MM.1S (cell line): ENCODE measurements around the gene SAMD7.

Source experiments
- DNase-seq: peaks from one replicate; pipeline ENCODE4 v3.0.0-alpha.2; 2015
- H2AFZ ChIP-seq: fragments of 300-600 bp; sonication (generic); 2 replicates; pipeline ENCODE4 v1.6.0; 2016; ENCODE audit warnings: antibody characterized with exemption, low read length
- H3F3A ChIP-seq: fragments of 300-600 bp; sonication (generic); 2 replicates; pipeline ENCODE4 v1.6.1; 2016; ENCODE audit warnings: mild to moderate bottlenecking, antibody characterized with exemption, low read length, moderate library complexity, mixed read lengths; ENCODE audit not compliant: insufficient read depth
- H3K27ac ChIP-seq: fragments of 300-600 bp; sonication (generic); 2 replicates; pipeline ENCODE4 v1.5.1; 2016; ENCODE audit warnings: mild to moderate bottlenecking, low read length
- H3K27me3 ChIP-seq: fragments of 300-600 bp; sonication (generic); replicated peaks from 2 replicates; pipeline ENCODE4 v1.6.0; 2016; ENCODE audit warnings: low read length; ENCODE audit not compliant: insufficient read depth
- H3K36me3 ChIP-seq: fragments of 300-600 bp; sonication (generic); replicated peaks from 2 replicates; pipeline ENCODE4 v1.6.1; 2016; ENCODE audit warnings: mild to moderate bottlenecking, low read length, mixed read lengths; ENCODE audit not compliant: insufficient read depth
- H3K4me1 ChIP-seq: fragments of 300-600 bp; sonication (generic); 2 replicates; pipeline ENCODE4 v1.6.1; 2016; ENCODE audit warnings: low read length, mixed read lengths
- H3K4me2 ChIP-seq: fragments of 300-600 bp; sonication (generic); 2 replicates; pipeline ENCODE4 v1.6.0; 2016; ENCODE audit warnings: low read depth, low read length
- H3K4me3 ChIP-seq: fragments of 300-600 bp; sonication (generic); 2 replicates; pipeline ENCODE4 v1.5.1; 2016; ENCODE audit warnings: low read length, mixed read lengths
- H3K79me2 ChIP-seq: fragments of 300-600 bp; sonication (generic); 2 replicates; pipeline ENCODE4 v1.6.1; 2016; ENCODE audit warnings: mixed run types, low read length, mixed read lengths
- H3K9ac ChIP-seq: fragments of 300-600 bp; sonication (generic); 2 replicates; pipeline ENCODE4 v1.6.1; 2016; ENCODE audit warnings: low read length, mixed read lengths
- H3K9me2 ChIP-seq: fragments of 300-600 bp; sonication (generic); replicated peaks from 2 replicates; pipeline ENCODE4 v1.6.1; 2016; ENCODE audit warnings: mild to moderate bottlenecking, low read length, mixed read lengths; ENCODE audit not compliant: insufficient read depth
- H3K9me3 ChIP-seq: fragments of 300-600 bp; sonication (generic); replicated peaks from 2 replicates; pipeline ENCODE4 v1.6.1; 2016; ENCODE audit warnings: mild to moderate bottlenecking, low read length, mixed read lengths; ENCODE audit not compliant: insufficient read depth
- H4K20me1 ChIP-seq: fragments of 300-600 bp; sonication (generic); 2 replicates; pipeline ENCODE4 v1.6.1; 2016; ENCODE audit warnings: mild to moderate bottlenecking, low read length, moderate library complexity, mixed read lengths; ENCODE audit not compliant: insufficient read depth
- EZH2 ChIP-seq: fragments of 300-600 bp; sonication (generic); optimal IDR thresholded peaks from 2 replicates; pipeline ENCODE3; 2017; ENCODE audit warnings: low read depth, mild to moderate bottlenecking, antibody characterized with exemption, low read length, mixed read lengths
- EZH2phosphoT487 ChIP-seq: fragments of 300-600 bp; sonication (generic); IDR thresholded peaks from 2 replicates; pipeline ENCODE4 v1.6.1; 2018; ENCODE audit warnings: antibody characterized with exemption, low read length
- TF ChIP-seq, protein P1 (sequence below): fragments of 300-600 bp; sonication (generic); IDR thresholded peaks from 2 replicates; pipeline ENCODE4 v1.5.1; 2016; ENCODE audit warnings: antibody characterized with exemption, low read length, mixed read lengths

Gene SAMD7

DNA sequence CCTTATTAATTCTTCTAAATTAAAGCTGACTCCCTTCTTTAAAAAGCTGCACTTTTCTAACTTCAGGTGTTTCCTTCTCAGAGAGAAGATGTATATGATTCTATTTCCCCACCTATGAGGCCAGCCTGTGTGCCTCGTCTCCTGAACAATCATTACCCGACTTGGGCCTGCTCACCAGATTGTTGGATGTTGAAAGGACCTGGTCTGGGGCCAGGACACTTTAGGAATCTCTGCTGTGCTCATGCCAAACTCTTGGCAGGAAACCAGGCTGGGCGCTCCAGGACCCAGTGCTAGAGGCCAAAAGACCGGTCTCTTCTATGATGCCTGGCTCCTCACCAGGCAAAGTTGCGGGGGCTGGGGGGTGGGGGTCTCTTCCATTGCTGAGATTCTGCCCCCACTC is 24.7 kb upstream of the SAMD7 start:
- Histone ChIP-seq H3F3A (no peaks in the 10 kb centered on the region), H3K4me2 (no peak overlapping the region), H4K20me1 (no peaks in the 10 kb centered on the region), H3K36me3 (no peaks in the 10 kb centered on the region), H3K4me3 (no peak overlapping the region), H3K9me3 (no peaks in the 10 kb centered on the region), H3K4me1 (no peaks in the 10 kb centered on the region), H3K79me2 (no peaks in the 10 kb centered on the region), H3K27me3 (no peaks in the 10 kb centered on the region), H3K9ac (no peak overlapping the region), H3K9me2 (no peaks in the 10 kb centered on the region), H3K27ac (no peak overlapping the region), H2AFZ (no peak overlapping the region)
- DNase-seq: no peak
- TF ChIP-seq, protein P1, sequence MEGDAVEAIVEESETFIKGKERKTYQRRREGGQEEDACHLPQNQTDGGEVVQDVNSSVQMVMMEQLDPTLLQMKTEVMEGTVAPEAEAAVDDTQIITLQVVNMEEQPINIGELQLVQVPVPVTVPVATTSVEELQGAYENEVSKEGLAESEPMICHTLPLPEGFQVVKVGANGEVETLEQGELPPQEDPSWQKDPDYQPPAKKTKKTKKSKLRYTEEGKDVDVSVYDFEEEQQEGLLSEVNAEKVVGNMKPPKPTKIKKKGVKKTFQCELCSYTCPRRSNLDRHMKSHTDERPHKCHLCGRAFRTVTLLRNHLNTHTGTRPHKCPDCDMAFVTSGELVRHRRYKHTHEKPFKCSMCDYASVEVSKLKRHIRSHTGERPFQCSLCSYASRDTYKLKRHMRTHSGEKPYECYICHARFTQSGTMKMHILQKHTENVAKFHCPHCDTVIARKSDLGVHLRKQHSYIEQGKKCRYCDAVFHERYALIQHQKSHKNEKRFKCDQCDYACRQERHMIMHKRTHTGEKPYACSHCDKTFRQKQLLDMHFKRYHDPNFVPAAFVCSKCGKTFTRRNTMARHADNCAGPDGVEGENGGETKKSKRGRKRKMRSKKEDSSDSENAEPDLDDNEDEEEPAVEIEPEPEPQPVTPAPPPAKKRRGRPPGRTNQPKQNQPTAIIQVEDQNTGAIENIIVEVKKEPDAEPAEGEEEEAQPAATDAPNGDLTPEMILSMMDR: no peak
- no peak for TF ChIP-seq EZH2

DNA sequence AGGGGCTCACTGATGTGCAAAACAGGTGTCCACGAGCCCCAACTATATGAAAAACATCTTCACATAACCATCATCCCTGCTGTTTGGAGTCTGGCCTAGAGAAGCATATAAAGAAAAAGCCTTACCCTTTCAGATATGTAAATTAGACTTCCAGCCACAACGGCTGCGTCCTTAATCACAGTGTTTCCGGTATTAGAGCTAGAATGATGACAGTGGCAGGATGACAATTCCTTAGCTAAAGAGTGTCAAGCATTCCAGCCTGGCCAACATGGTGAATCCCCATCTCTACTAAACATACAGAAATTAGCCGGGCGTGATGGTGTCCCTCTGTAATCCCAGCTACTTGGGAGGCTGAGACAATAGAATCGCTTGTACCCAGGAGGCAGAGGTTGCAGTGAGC is 19.5 kb upstream of the SAMD7 start:
- Histone ChIP-seq H3K4me2 (no peak overlapping the region), H3K27ac (no peak overlapping the region), H3K36me3 (no peaks in the 10 kb centered on the region), H3K9ac (no peak overlapping the region), H3K4me3 (no peak overlapping the region), H3K27me3 (no peaks in the 10 kb centered on the region), H3K4me1 (no peaks in the 10 kb centered on the region), H4K20me1 (no peaks in the 10 kb centered on the region), H3K79me2 (no peaks in the 10 kb centered on the region), H2AFZ (no peak overlapping the region), H3K9me3 (no peaks in the 10 kb centered on the region), H3F3A (no peaks in the 10 kb centered on the region), H3K9me2 (no peaks in the 10 kb centered on the region)
- TF ChIP-seq EZH2phosphoT487 (no peak), EZH2 (no peak)
- TF ChIP-seq, protein P1: no peak
- peak; percentile 42 for DNase-seq

DNA sequence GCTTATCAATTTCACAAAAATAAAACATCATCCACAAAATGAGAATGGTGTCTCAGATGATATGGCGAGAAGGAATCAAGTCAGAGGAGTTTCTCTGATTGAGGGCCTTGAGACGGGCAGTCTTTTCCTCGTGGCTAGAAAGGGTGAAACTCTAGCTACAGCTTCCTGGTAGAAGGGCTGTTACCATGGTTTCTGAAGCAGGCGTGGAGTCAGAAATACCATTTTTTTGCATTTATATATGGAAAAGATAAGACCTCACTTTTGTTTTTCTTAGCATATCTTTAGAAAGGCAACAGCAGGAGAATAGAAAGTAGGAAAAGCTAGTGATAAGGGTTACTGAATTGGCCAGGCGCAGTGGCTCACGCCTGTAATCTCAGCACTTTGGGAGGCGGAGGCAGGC is 17.3 kb upstream of the SAMD7 start:
- Histone ChIP-seq H3K4me2 (no peak overlapping the region), H3K79me2 (no peaks in the 10 kb centered on the region), H4K20me1 (no peaks in the 10 kb centered on the region), H3K9me3 (no peaks in the 10 kb centered on the region), H3K9ac (no peak overlapping the region), H3K9me2 (no peaks in the 10 kb centered on the region), H3K36me3 (no peaks in the 10 kb centered on the region), H3K27me3 (no peaks in the 10 kb centered on the region), H2AFZ (no peak overlapping the region), H3K4me1 (no peaks in the 10 kb centered on the region), H3K4me3 (no peak overlapping the region), H3K27ac (no peak overlapping the region), H3F3A (no peaks in the 10 kb centered on the region)
- TF ChIP-seq EZH2phosphoT487 (no peak), EZH2 (no peak)
- no peak for DNase-seq

DNA sequence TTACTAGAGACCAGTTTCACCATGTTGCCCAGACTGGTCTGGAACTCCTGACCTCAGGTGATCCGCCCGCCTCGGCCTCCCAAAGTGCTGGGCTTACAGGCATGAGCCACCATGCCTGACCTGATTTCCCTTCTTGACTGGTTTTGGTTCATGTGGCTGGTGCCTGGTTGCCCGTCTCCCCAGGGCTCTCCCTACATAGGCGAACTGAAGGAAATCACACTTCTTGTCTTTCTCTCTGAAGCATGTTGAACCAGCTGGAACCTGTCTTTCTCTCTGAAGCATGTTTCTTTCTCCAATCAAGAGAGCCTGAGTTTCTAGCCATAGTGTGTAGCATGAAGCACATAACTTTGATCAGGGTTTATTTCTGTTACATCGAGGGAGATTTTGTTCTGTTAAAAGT is 16.3 kb upstream of the SAMD7 start:
- Histone ChIP-seq H3K4me1 (no peaks in the 10 kb centered on the region), H3K4me2 (no peak overlapping the region), H3K36me3 (no peaks in the 10 kb centered on the region), H3K79me2 (no peaks in the 10 kb centered on the region), H4K20me1 (no peaks in the 10 kb centered on the region), H3K9ac (no peak overlapping the region), H2AFZ (no peak overlapping the region), H3K27me3 (no peaks in the 10 kb centered on the region), H3F3A (no peaks in the 10 kb centered on the region), H3K4me3 (no peak overlapping the region), H3K9me3 (no peaks in the 10 kb centered on the region), H3K27ac (no peak overlapping the region), H3K9me2 (no peaks in the 10 kb centered on the region)
- no peak for DNase-seq
- TF ChIP-seq EZH2phosphoT487: no peak
- TF ChIP-seq, protein P1: no peak
- no peak for TF ChIP-seq EZH2
